Mesenchymal stem cell (in vitro differentiated cells and primary cell): ENCODE results near the gene SLC25A2.
A peak's percentile ranks its signal among the peaks of the same experiment; 100 is the strongest.
"Not testable (repeated sequence)": the region's sequence is repeated elsewhere in the genome, so short reads cannot be mapped to it uniquely, and the experiment has no call there.

Experiments used
- DNase-seq: peaks from one replicate; pipeline ENCODE4 v3.0.0-alpha.2; 2013
- H2AFZ ChIP-seq: one replicate; pipeline ENCODE4 v1.6.1; 2013; ENCODE audit warnings: low read depth, mild to moderate bottlenecking, control low read depth, inconsistent platforms, low read length, moderate library complexity
- H2AK5ac ChIP-seq: 2 replicates; pipeline ENCODE4 v1.6.1; 2013; ENCODE audit warnings: low read length, moderate library complexity, mild to moderate bottlenecking, inconsistent platforms; ENCODE audit not compliant: severe bottlenecking
- H2BK120ac ChIP-seq: one replicate; pipeline ENCODE4 v1.6.1; 2013; ENCODE audit warnings: low read depth, mild to moderate bottlenecking, inconsistent platforms, low read length, moderate library complexity
- H2BK12ac ChIP-seq, 2 experiments: one replicate each; pipeline ENCODE4 v1.6.1; 2013; ENCODE audit warnings: inconsistent platforms in 2 of 2, low read length in 2 of 2, mild to moderate bottlenecking in 2 of 2, moderate library complexity in 2 of 2, control low read depth in 1 of 2
- H2BK15ac ChIP-seq: one replicate; pipeline ENCODE4 v1.6.1; 2013; ENCODE audit warnings: mild to moderate bottlenecking, low read depth, inconsistent platforms; ENCODE audit not compliant: poor library complexity, severe bottlenecking
- H2BK5ac ChIP-seq: 2 replicates; pipeline ENCODE4 v1.6.1; 2013; ENCODE audit warnings: low read depth, mild to moderate bottlenecking, low read length, control low read depth, inconsistent platforms; ENCODE audit not compliant: poor library complexity, severe bottlenecking
- H3K14ac ChIP-seq, 2 experiments: one replicate each; pipeline ENCODE4 v1.6.1; 2013; ENCODE audit warnings: inconsistent platforms in 2 of 2, low read length in 2 of 2, control low read depth in 1 of 2, mild to moderate bottlenecking in 1 of 2, moderate library complexity in 1 of 2
- H3K18ac ChIP-seq, 2 experiments: one replicate each; pipeline ENCODE4 v1.6.1; 2013; ENCODE audit warnings: inconsistent platforms in 2 of 2, low read length in 2 of 2, control low read depth in 1 of 2, low read depth in 1 of 2, mild to moderate bottlenecking in 1 of 2
- H3K23ac ChIP-seq, 2 experiments: one replicate each; pipeline ENCODE4 v1.6.1; 2013; ENCODE audit warnings: inconsistent platforms in 2 of 2, low read length in 2 of 2, mild to moderate bottlenecking in 2 of 2, moderate library complexity in 2 of 2, control low read depth in 1 of 2
- H3K27ac ChIP-seq: 2 replicates; pipeline ENCODE4 v1.5.1; 2013; ENCODE audit warnings: mild to moderate bottlenecking, moderate library complexity, low read length, control low read depth, inconsistent platforms; ENCODE audit not compliant: poor library complexity, severe bottlenecking
- H3K27me3 ChIP-seq, 2 experiments: 2 replicates each; pipeline versions ENCODE4 v1.6.1 to v1.7.0; 2013; ENCODE audit warnings: low read length in 2 of 2, mild to moderate bottlenecking in 2 of 2, moderate library complexity in 2 of 2, control low read depth in 1 of 2, inconsistent platforms in 1 of 2; ENCODE audit not compliant: control insufficient read depth in 1 of 2, insufficient read depth in 1 of 2
- H3K36me3 ChIP-seq, 2 experiments: 2 replicates each; pipeline versions ENCODE4 v1.6.1 to v1.7.0; 2013; ENCODE audit warnings: low read length in 2 of 2, control low read depth in 1 of 2, inconsistent platforms in 1 of 2, low read depth in 1 of 2, mild to moderate bottlenecking in 1 of 2; ENCODE audit not compliant: insufficient read depth in 2 of 2, control insufficient read depth in 1 of 2
- H3K4ac ChIP-seq, 2 experiments: one replicate each; pipeline ENCODE4 v1.6.1; 2013; ENCODE audit warnings: inconsistent platforms in 2 of 2, low read length in 2 of 2, mild to moderate bottlenecking in 2 of 2, moderate library complexity in 2 of 2, control low read depth in 1 of 2, low read depth in 1 of 2
- H3K4me1 ChIP-seq: 2 replicates; pipeline ENCODE4 v1.6.1; 2013; ENCODE audit warnings: low read depth, low read length, control low read depth; ENCODE audit not compliant: control insufficient read depth, insufficient read depth
- H3K4me2 ChIP-seq: 2 replicates; pipeline ENCODE4 v1.6.1; 2013; ENCODE audit warnings: low read length, mild to moderate bottlenecking, inconsistent platforms; ENCODE audit not compliant: poor library complexity, severe bottlenecking
- H3K4me3 ChIP-seq, 2 experiments: 2 replicates each; pipeline versions ENCODE4 v1.5.1 to v1.7.0; 2013; ENCODE audit warnings: low read length in 2 of 2, mild to moderate bottlenecking in 2 of 2, control low read depth in 1 of 2, low read depth in 1 of 2; ENCODE audit not compliant: insufficient read depth in 1 of 2
- H3K79me1 ChIP-seq: replicated peaks from 2 replicates; pipeline ENCODE4 v1.6.1; 2013; ENCODE audit warnings: mild to moderate bottlenecking, control low read depth, low read length, inconsistent platforms; ENCODE audit not compliant: poor library complexity, severe bottlenecking
- H3K9ac ChIP-seq: 2 replicates; pipeline ENCODE4 v1.7.0; 2013; ENCODE audit warnings: mild to moderate bottlenecking, low read length, moderate library complexity
- H3K9me3 ChIP-seq: 2 replicates; pipeline ENCODE4 v1.7.0; 2013; ENCODE audit warnings: mild to moderate bottlenecking, low read length; ENCODE audit not compliant: control insufficient read depth
- H4K8ac ChIP-seq: one replicate; pipeline ENCODE4 v1.6.1; 2013; ENCODE audit warnings: inconsistent platforms, mild to moderate bottlenecking, low read length, moderate library complexity
- H4K91ac ChIP-seq: one replicate; pipeline ENCODE4 v1.6.1; 2013; ENCODE audit warnings: mild to moderate bottlenecking, low read length, inconsistent platforms
- WGBS: methylation state at CpG from one replicate; pipeline ENCODE4 v1.1.7; 2013; ENCODE audit warnings: mixed read lengths; 5-methylcytosine and 5-hydroxymethylcytosine counted together

Gene SLC25A2

GRCh38 chr5:141340781-141341354 is 37.0 kb upstream of the SLC25A2 start:
- not testable (repeated sequence) for H4K8ac ChIP-seq, H3K23ac ChIP-seq, H3K27ac ChIP-seq, H2BK12ac ChIP-seq, H3K4me1 ChIP-seq, H3K36me3 ChIP-seq, H2AFZ ChIP-seq, H3K9ac ChIP-seq, H3K27me3 ChIP-seq, H4K91ac ChIP-seq, H3K79me1 ChIP-seq, H3K4ac ChIP-seq, H3K18ac ChIP-seq, H2BK120ac ChIP-seq, H3K4me2 ChIP-seq, H3K14ac ChIP-seq, H2BK5ac ChIP-seq, H3K4me3 ChIP-seq, DNase-seq, H2AK5ac ChIP-seq, H2BK15ac ChIP-seq
- peaks cover 68% of the 10 kb centered on the region for H3K9me3 ChIP-seq
- 96% methylated on average over 29 of the region's 45 CpGs for WGBS

GRCh38 chr5:141338538-141339306 is 34.9 kb upstream of the SLC25A2 start, which contains the start of gene PCDHGA2:
Gene PCDHGA2, plus strand, starts transcription at chr5:141338760.
- Histone ChIP-seq H3K4me3 (peak within 1 kb of the TSS in 1 of 2 experiments; percentile 66), H3K27me3 (no peaks in the 10 kb centered on the region), H3K9ac (peak within 1 kb of the TSS; percentile 59), H4K91ac (no peak within 1 kb of the TSS), H2AK5ac (no peak within 1 kb of the TSS), H2BK12ac (no peak within 1 kb of the TSS), H3K79me1 (no peaks in the 10 kb centered on the region), H2BK120ac (no peak within 1 kb of the TSS), H2AFZ (no peak within 1 kb of the TSS), H3K36me3 (no peaks in the 10 kb centered on the region), H2BK15ac (no peak within 1 kb of the TSS), H3K14ac (no peak within 1 kb of the TSS), H4K8ac (no peak within 1 kb of the TSS), H3K4me1 (no peaks in the 10 kb centered on the region), H3K27ac (no peak within 1 kb of the TSS), H3K9me3 (peaks cover 67% of the 10 kb centered on the region), H3K4me2 (no peak within 1 kb of the TSS), H3K4ac (no peak within 1 kb of the TSS), H2BK5ac (no peak within 1 kb of the TSS), H3K23ac (no peak within 1 kb of the TSS), H3K18ac (no peak within 1 kb of the TSS)
- DNase-seq = no peak
- 71% methylated on average over 27 of the region's 27 CpGs for WGBS

GRCh38 chr5:141332571-141332970 is 28.7 kb upstream of the SLC25A2 start:
- not testable (repeated sequence) for H4K8ac ChIP-seq, H3K4me3 ChIP-seq, H2BK5ac ChIP-seq, H2BK12ac ChIP-seq, H3K23ac ChIP-seq, H3K4ac ChIP-seq, H4K91ac ChIP-seq, H3K4me2 ChIP-seq, H3K18ac ChIP-seq, H3K14ac ChIP-seq, H2AK5ac ChIP-seq, H2AFZ ChIP-seq, H2BK120ac ChIP-seq, H3K4me1 ChIP-seq, H3K9ac ChIP-seq, H3K27me3 ChIP-seq, H3K36me3 ChIP-seq, H2BK15ac ChIP-seq, H3K79me1 ChIP-seq, DNase-seq, H3K27ac ChIP-seq
- WGBS = 91% methylated on average over 28 of the region's 39 CpGs
- H3K9me3 ChIP-seq = peaks cover 60% of the 10 kb centered on the region

DNA sequence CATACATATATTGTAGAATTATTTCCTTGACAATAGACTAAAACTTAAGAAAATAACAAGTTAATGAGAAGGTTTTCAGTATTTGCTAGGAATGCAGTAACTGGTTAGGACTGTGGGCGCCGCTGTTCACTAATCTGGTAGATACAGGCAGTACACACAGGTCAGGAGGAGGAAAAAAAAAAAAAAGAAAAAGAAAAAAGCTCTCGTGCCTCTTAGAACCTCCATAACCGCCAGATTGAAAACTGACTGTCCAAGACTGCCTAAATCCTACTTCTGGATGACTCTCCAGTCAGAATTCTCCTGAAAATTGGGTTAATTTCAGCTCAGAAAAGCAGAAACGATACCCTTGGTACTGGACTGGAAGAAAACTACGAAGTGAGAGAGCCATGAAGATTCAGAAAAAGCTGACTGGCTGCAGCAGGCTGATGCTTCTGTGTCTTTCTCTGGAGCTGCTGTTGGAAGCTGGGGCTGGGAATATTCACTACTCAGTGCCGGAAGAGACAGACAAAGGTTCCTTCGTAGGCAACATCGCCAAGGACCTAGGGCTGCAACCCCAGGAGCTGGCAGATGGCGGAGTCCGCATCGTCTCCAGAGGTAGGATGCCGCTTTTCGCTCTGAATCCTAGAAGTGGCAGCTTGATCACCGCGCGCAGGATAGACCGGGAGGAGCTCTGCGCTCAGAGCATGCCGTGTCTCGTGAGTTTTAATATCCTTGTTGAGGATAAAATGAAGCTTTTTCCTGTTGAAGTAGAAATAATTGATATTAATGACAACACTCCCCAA is 26.6 kb upstream of the SLC25A2 start, which contains the start of gene PCDHGA1:
PCDHGA1 (plus strand) TSS at position 216 of the 782 bp plus-strand sequence.
- H3K27me3 ChIP-seq = no peaks in the 10 kb centered on the region
- WGBS = 81% methylated on average over 18 of the region's 21 CpGs
- H2AK5ac ChIP-seq = no peak within 1 kb of the TSS
- H2BK5ac ChIP-seq = no peak within 1 kb of the TSS
- no peak within 1 kb of the TSS for H4K8ac ChIP-seq
- no peak within 1 kb of the TSS for H3K14ac ChIP-seq
- peaks cover 44% of the 10 kb centered on the region for H3K9me3 ChIP-seq
- no peak within 1 kb of the TSS for H4K91ac ChIP-seq
- H2AFZ ChIP-seq = no peak within 1 kb of the TSS
- H3K9ac ChIP-seq = peak within 1 kb of the TSS; percentile 62
- H2BK15ac ChIP-seq = no peak within 1 kb of the TSS
- no peak for DNase-seq
- peak within 1 kb of the TSS in 1 of 2 experiments; percentile 59 for H3K4me3 ChIP-seq
- no peak within 1 kb of the TSS for H3K27ac ChIP-seq
- H3K4me1 ChIP-seq = no peaks in the 10 kb centered on the region
- H3K23ac ChIP-seq = no peak within 1 kb of the TSS
- H3K79me1 ChIP-seq = no peaks in the 10 kb centered on the region
- H2BK120ac ChIP-seq = no peak within 1 kb of the TSS
- H3K4me2 ChIP-seq = no peak within 1 kb of the TSS
- no peaks in the 10 kb centered on the region for H3K36me3 ChIP-seq
- no peak within 1 kb of the TSS for H3K4ac ChIP-seq
- no peak within 1 kb of the TSS for H2BK12ac ChIP-seq
- no peak within 1 kb of the TSS for H3K18ac ChIP-seq
